IMR-90 (cell line): Measurements from ENCODE around the gene ENPP6. TPM values are rescaled to one million over a fixed set of nuclear protein-coding genes. Genes with fewer than 3 reads are reported as not detected.

Source experiments
- ATAC-seq: fragments of 200-7000 bp; cut with Tn5 transposase; 2 replicates; pipeline ENCODE4 v1.9.1; 2020; ENCODE audit warnings: low read depth, mild to moderate bottlenecking, moderate library complexity
- BruUV-seq: library from RNA; stranded (reverse); fragments of 400-500 nt; replicated peaks from 2 replicates; lab custom pipeline; 2021; lab: Mats Ljungman, UMichigan
- CTCF ChIA-PET: fragments of 300-600 bp; formaldehyde crosslinking; extraction: SDS; loops from one replicate; lab custom pipeline; 2021; ENCODE audit warnings: antibody characterized with exemption; lab: Yijun Ruan, JAX
- POLR2A ChIA-PET: fragments of 300-600 bp; sonication (Branson Sonifier 250); formaldehyde crosslinking; loops from one replicate; lab custom pipeline; 2022; ENCODE audit warnings: antibody characterized with exemption; ENCODE audit not compliant: unreplicated experiment; lab: Charles Lee
- DNase-seq: peaks from one replicate; pipeline ENCODE4 v3.0.0; 2013
- H2AFZ ChIP-seq: replicated peaks from 2 replicates; pipeline ENCODE3; 2013; ENCODE audit warnings: low read length, mild to moderate bottlenecking; ENCODE audit not compliant: poor library complexity
- H2AK5ac ChIP-seq: 2 replicates; pipeline ENCODE4 v1.6.1; 2013; ENCODE audit warnings: low read depth, low read length, inconsistent platforms
- H2AK9ac ChIP-seq: replicated peaks from 2 replicates; pipeline ENCODE3; 2013; ENCODE audit warnings: mild to moderate bottlenecking, low read depth, low read length, moderate library complexity; ENCODE audit not compliant: poor library complexity
- H2BK120ac ChIP-seq: 2 replicates; pipeline ENCODE4 v1.6.1; 2013; ENCODE audit warnings: low read depth, low read length, inconsistent platforms
- H2BK15ac ChIP-seq: 3 replicates; pipeline ENCODE4 v1.6.1; 2013; ENCODE audit warnings: low read depth, low read length, inconsistent platforms
- H2BK20ac ChIP-seq: 2 replicates; pipeline ENCODE4 v1.6.1; 2013; ENCODE audit warnings: low read depth, mild to moderate bottlenecking, inconsistent platforms, low read length, moderate library complexity
- H2BK5ac ChIP-seq: 2 replicates; pipeline ENCODE4 v1.6.1; 2013; ENCODE audit warnings: mild to moderate bottlenecking, low read depth, low read length, inconsistent platforms; ENCODE audit not compliant: poor library complexity, severe bottlenecking
- H3K14ac ChIP-seq: replicated peaks from 2 replicates; pipeline ENCODE4 v1.6.1; 2013; ENCODE audit warnings: low read depth, low read length, inconsistent platforms
- H3K18ac ChIP-seq: 2 replicates; pipeline ENCODE4 v1.6.1; 2013; ENCODE audit warnings: low read depth, low read length, control low read depth
- H3K23ac ChIP-seq: 2 replicates; pipeline ENCODE4 v1.6.1; 2013; ENCODE audit warnings: low read depth, low read length, inconsistent platforms
- H3K27ac ChIP-seq: 2 replicates; pipeline ENCODE4 v1.5.1; 2013; ENCODE audit warnings: mild to moderate bottlenecking, control low read depth, low read length; ENCODE audit not compliant: insufficient read depth
- H3K27me3 ChIP-seq: 2 replicates; pipeline ENCODE4 v1.6.1; 2013; ENCODE audit warnings: low read length; ENCODE audit not compliant: control insufficient read depth, insufficient read depth
- H3K36me3 ChIP-seq: 2 replicates; pipeline ENCODE4 v1.6.1; 2013; ENCODE audit warnings: low read length, mixed read lengths; ENCODE audit not compliant: control insufficient read depth, insufficient read depth
- H3K4ac ChIP-seq: 2 replicates; pipeline ENCODE4 v1.6.1; 2013; ENCODE audit warnings: low read depth, low read length, inconsistent platforms
- H3K4me1 ChIP-seq: 2 replicates; pipeline ENCODE4 v1.6.1; 2013; ENCODE audit warnings: low read length, mixed read lengths; ENCODE audit not compliant: control insufficient read depth, insufficient read depth
- H3K4me2 ChIP-seq: 2 replicates; pipeline ENCODE4 v1.6.1; 2013; ENCODE audit warnings: low read depth, mild to moderate bottlenecking, control low read depth, low read length, moderate library complexity
- H3K4me3 ChIP-seq: 2 replicates; pipeline ENCODE4 v1.5.1; 2013; ENCODE audit warnings: low read depth, mild to moderate bottlenecking, control low read depth, low read length, moderate library complexity; ENCODE audit not compliant: insufficient read depth
- H3K56ac ChIP-seq: 2 replicates; pipeline ENCODE4 v1.6.1; 2013; ENCODE audit warnings: low read length, inconsistent platforms; ENCODE audit not compliant: insufficient read depth; ENCODE audit errors: extremely low read depth
- H3K79me1 ChIP-seq, 2 experiments: 2 replicates each; pipeline ENCODE4 v1.6.1; 2013; ENCODE audit warnings: low read length in 2 of 2, inconsistent platforms in 1 of 2, low read depth in 1 of 2
- H3K9ac ChIP-seq: 2 replicates; pipeline ENCODE4 v1.6.1; 2013; ENCODE audit warnings: low read depth, low read length, control low read depth
- H3K9me1 ChIP-seq: 2 replicates; pipeline ENCODE4 v1.6.1; 2013; ENCODE audit warnings: low read length, inconsistent platforms; ENCODE audit not compliant: insufficient read depth
- H3K9me3 ChIP-seq: 2 replicates; pipeline ENCODE4 v1.6.1; 2013; ENCODE audit warnings: low read length; ENCODE audit not compliant: control insufficient read depth, insufficient read depth
- H4K20me1 ChIP-seq: 2 replicates; pipeline ENCODE4 v1.6.1; 2013; ENCODE audit warnings: low read length, inconsistent platforms; ENCODE audit not compliant: insufficient read depth
- H4K5ac ChIP-seq: 2 replicates; pipeline ENCODE4 v1.6.1; 2013; ENCODE audit warnings: mild to moderate bottlenecking, low read depth, low read length, control low read depth
- H4K8ac ChIP-seq, 2 experiments: 2 replicates each; pipeline ENCODE4 v1.6.1; 2013; ENCODE audit warnings: low read depth in 2 of 2, low read length in 2 of 2, control low read depth in 1 of 2, inconsistent platforms in 1 of 2
- H4K91ac ChIP-seq: 2 replicates; pipeline ENCODE4 v1.6.1; 2013; ENCODE audit warnings: low read depth, low read length, inconsistent platforms; ENCODE audit not compliant: insufficient read depth
- CEBPB ChIP-seq: IDR thresholded peaks from 2 replicates; pipeline ENCODE4 v1.6.1; 2012; ENCODE audit warnings: low read depth, low read length, improper control_type of control experiment
- CHD1 ChIP-seq: IDR thresholded peaks from 2 replicates; pipeline ENCODE4 v1.6.1; 2012; ENCODE audit warnings: low read depth, low read length, improper control_type of control experiment
- FOS ChIP-seq: fragments of 150-350 bp; IDR thresholded peaks from 2 replicates; pipeline ENCODE4 v1.6.1; 2016; ENCODE audit warnings: low read depth, low read length
- MAFK ChIP-seq: IDR thresholded peaks from 2 replicates; pipeline ENCODE4 v1.6.1; 2012; ENCODE audit warnings: low read depth, low read length, improper control_type of control experiment
- MAZ ChIP-seq: IDR thresholded peaks from 2 replicates; pipeline ENCODE4 v1.6.1; 2012; ENCODE audit warnings: low read depth, mild to moderate bottlenecking, low read length, improper control_type of control experiment, moderate library complexity, borderline replicate concordance
- NFE2L2 ChIP-seq: fragments of 150-350 bp; IDR thresholded peaks from 2 replicates; pipeline ENCODE4 v1.6.1; 2016; ENCODE audit warnings: low read depth, mild to moderate bottlenecking, low read length
- POLR2A ChIP-seq: IDR thresholded peaks from 2 replicates; pipeline ENCODE4 v1.6.1; 2012; ENCODE audit warnings: mild to moderate bottlenecking, low read depth, low read length
- RAD21 ChIP-seq: IDR thresholded peaks from 2 replicates; pipeline ENCODE4 v1.6.1; 2012; ENCODE audit warnings: low read length, improper control_type of control experiment
- RCOR1 ChIP-seq: IDR thresholded peaks from 2 replicates; pipeline ENCODE4 v1.6.1; 2012; ENCODE audit warnings: mild to moderate bottlenecking, low read length, improper control_type of control experiment; ENCODE audit not compliant: insufficient replicate concordance
- RFX5 ChIP-seq: IDR thresholded peaks from 2 replicates; pipeline ENCODE4 v1.8.0; 2012; ENCODE audit warnings: low read depth, mild to moderate bottlenecking, low read length, moderate library complexity
- SMC3 ChIP-seq: fragments of 150-350 bp; IDR thresholded peaks from 2 replicates; pipeline ENCODE4 v1.6.1; 2016; ENCODE audit warnings: low read depth, mild to moderate bottlenecking, antibody characterized with exemption, low read length, moderate library complexity
- WGBS, 2 experiments: methylation state at CpG; one replicate each; pipeline versions ENCODE4 v1.1.5 to v1.1.7; 2013; ENCODE audit warnings: missing lambda C conversion rate in 2 of 2; ENCODE audit not compliant: insufficient read length in 1 of 2; ENCODE audit errors: extremely low coverage in 2 of 2; 5-methylcytosine and 5-hydroxymethylcytosine counted together
- dilution Hi-C: fragments of 300-500 bp; cut with HindIII; formaldehyde crosslinking; loops from one replicate; pipeline ENCODE4 v1.14.3; 2018; ENCODE audit warnings: low sequenced_read_pairs; ENCODE audit not compliant: unreplicated experiment
- in situ Hi-C: fragments of 300-500 bp; cut with MboI; formaldehyde crosslinking; loops from 3 replicates; pipeline ENCODE4 v1.14.3; 2019; ENCODE audit warnings: low sequenced_read_pairs, inconsistent platforms, mixed read lengths
- intact Hi-C: fragments of 100-400 bp; cut with micrococcal nuclease; formaldehyde crosslinking; loops from 2 replicates; pipeline ENCODE4 v1.10.0; 2022
- polyA plus RNA-seq, 3 experiments: library from polyadenylated mRNA; depleted of rRNA; stranded (reverse); fragments of >200 nt; gene quantifications; 2 replicates each; pipeline ENCODE4 v1.2.3, GENCODE V29; 2012; ENCODE audit warnings: low replicate concordance in 1 of 3
- total RNA-seq: library from RNA; depleted of rRNA; stranded (reverse); fragments of >200 nt; gene quantifications from 2 replicates; pipeline ENCODE4 v1.2.3, GENCODE V29; 2012
- TF ChIP-seq, protein P1 (sequence below): fragments of 150-350 bp; IDR thresholded peaks from 2 replicates; pipeline ENCODE4 v1.6.1; 2017; ENCODE audit warnings: mild to moderate bottlenecking, antibody characterized with exemption, low read length, low read depth
- TF ChIP-seq, protein P2 (sequence below): conservative IDR thresholded peaks from 2 replicates; pipeline ENCODE4 v1.5.1; 2012; ENCODE audit warnings: mild to moderate bottlenecking, low read depth, low read length, improper control_type of control experiment
- TF ChIP-seq, protein P3 (sequence below): fragments of 150-350 bp; IDR thresholded peaks from 2 replicates; pipeline ENCODE4 v1.6.1; 2016; ENCODE audit warnings: low read depth, mild to moderate bottlenecking, low read length, moderate library complexity, borderline replicate concordance

ENPP6 gene
- total and polyA plus RNA-seq, 2 of the 4 experiments (the other 2 are of a cell fraction), result not detected

DNA sequence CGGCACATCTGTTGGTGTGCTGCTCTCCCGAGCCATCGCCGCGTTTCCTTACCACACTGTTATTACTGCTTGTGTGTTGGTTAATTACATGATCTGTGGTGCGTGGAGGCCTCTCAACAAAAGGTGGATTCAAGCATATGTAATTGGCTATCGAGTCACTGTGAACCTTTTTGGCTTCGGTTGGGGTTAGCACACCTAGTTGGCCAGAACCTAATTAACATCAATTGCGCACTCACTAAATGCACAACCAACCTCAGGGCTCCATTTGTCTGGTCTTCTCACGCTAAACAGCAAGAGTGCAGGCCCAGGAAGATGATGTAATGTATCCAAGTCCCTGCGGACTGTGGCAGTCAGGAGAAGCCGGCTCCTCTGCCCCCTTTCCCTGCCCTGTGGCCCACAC is 17.4 kb downstream of the ENPP6 start:
- no TSS peak for BruUV-seq
- Histone ChIP-seq H4K91ac (no peak overlapping the region), H3K4me1 (no peaks in the 10 kb centered on the region), H2BK120ac (no peak overlapping the region), H3K4me2 (no peak overlapping the region), H3K4me3 (no peak overlapping the region), H3K9me3 (no peaks in the 10 kb centered on the region), H4K8ac (no peak overlapping the region), H4K20me1 (no peaks in the 10 kb centered on the region), H2BK20ac (no peak overlapping the region), H3K9ac (no peak overlapping the region), H2BK15ac (no peak overlapping the region), H2AK9ac (no peak overlapping the region), H4K5ac (no peak overlapping the region), H3K79me1 (no peaks in the 10 kb centered on the region), H3K27ac (no peak overlapping the region), H3K56ac (no peak overlapping the region), H3K36me3 (no peaks in the 10 kb centered on the region), H3K27me3 (peaks cover 5% of the 10 kb centered on the region; the same call in 1 of the 2 replicates), H2AK5ac (no peak overlapping the region), H3K9me1 (no peaks in the 10 kb centered on the region), H3K23ac (no peak overlapping the region), H2BK5ac (no peak overlapping the region), H2AFZ (no peak overlapping the region), H3K14ac (no peak overlapping the region), H3K4ac (no peak overlapping the region), H3K18ac (no peak overlapping the region)
- DNase-seq, result no peak
- CTCF ChIA-PET, result no interaction called here
- intact Hi-C loops (no loop called here), in situ Hi-C loops (no loop called here), dilution Hi-C loops (no loop called here)
- no peak for ATAC-seq
- WGBS, 2 experiments, result no CpG with 5 or more reads among the region's 12 CpGs
- POLR2A ChIA-PET, result no interaction called here
- TF ChIP-seq, protein P1, sequence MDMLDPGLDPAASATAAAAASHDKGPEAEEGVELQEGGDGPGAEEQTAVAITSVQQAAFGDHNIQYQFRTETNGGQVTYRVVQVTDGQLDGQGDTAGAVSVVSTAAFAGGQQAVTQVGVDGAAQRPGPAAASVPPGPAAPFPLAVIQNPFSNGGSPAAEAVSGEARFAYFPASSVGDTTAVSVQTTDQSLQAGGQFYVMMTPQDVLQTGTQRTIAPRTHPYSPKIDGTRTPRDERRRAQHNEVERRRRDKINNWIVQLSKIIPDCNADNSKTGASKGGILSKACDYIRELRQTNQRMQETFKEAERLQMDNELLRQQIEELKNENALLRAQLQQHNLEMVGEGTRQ, result no peak
- TF ChIP-seq NFE2L2, result no peak
- no peak for TF ChIP-seq MAZ
- TF ChIP-seq, protein P2, sequence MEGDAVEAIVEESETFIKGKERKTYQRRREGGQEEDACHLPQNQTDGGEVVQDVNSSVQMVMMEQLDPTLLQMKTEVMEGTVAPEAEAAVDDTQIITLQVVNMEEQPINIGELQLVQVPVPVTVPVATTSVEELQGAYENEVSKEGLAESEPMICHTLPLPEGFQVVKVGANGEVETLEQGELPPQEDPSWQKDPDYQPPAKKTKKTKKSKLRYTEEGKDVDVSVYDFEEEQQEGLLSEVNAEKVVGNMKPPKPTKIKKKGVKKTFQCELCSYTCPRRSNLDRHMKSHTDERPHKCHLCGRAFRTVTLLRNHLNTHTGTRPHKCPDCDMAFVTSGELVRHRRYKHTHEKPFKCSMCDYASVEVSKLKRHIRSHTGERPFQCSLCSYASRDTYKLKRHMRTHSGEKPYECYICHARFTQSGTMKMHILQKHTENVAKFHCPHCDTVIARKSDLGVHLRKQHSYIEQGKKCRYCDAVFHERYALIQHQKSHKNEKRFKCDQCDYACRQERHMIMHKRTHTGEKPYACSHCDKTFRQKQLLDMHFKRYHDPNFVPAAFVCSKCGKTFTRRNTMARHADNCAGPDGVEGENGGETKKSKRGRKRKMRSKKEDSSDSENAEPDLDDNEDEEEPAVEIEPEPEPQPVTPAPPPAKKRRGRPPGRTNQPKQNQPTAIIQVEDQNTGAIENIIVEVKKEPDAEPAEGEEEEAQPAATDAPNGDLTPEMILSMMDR, result no peak
- no peak for TF ChIP-seq POLR2A
- no peak for TF ChIP-seq CHD1
- TF ChIP-seq RCOR1, result no peak
- TF ChIP-seq, protein P3, sequence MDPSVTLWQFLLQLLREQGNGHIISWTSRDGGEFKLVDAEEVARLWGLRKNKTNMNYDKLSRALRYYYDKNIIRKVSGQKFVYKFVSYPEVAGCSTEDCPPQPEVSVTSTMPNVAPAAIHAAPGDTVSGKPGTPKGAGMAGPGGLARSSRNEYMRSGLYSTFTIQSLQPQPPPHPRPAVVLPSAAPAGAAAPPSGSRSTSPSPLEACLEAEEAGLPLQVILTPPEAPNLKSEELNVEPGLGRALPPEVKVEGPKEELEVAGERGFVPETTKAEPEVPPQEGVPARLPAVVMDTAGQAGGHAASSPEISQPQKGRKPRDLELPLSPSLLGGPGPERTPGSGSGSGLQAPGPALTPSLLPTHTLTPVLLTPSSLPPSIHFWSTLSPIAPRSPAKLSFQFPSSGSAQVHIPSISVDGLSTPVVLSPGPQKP, result no peak
- TF ChIP-seq SMC3, result no peak
- no peak for TF ChIP-seq RFX5
- TF ChIP-seq CEBPB, result no peak
- TF ChIP-seq MAFK, result no peak
- no peak for TF ChIP-seq FOS
- no peak for TF ChIP-seq RAD21
